ENCODE data around the gene TBCEL.

GRCh38 chr11:121086866-121087265 lies 63.0 kb downstream of the TBCEL start:
- TF ChIP-seq POLR2A (IDR thresholded peaks at IDR 0.05) (no peak), CTCF (IDR thresholded peaks at IDR 0.05) (no peak)
